Prostate gland (tissue), 2 donors: ENCODE measurements around the gene EXOC3.

Experiments
- POLR2AphosphoS5 ChIP-seq: sonication (generic); formaldehyde crosslinking; IDR thresholded peaks from one replicate; pipeline ENCODE4 v1.6.1; 2017; ENCODE audit warnings: antibody characterized with exemption
- TF ChIP-seq, protein P1 (sequence below), 4 experiments: fragments of 200-600 bp in 2 of 4; fragments of 450-650 bp in 2 of 4; sonication (generic) in 2 of 4; IDR thresholded peaks; 1 replicate in 3 of 4; 2 replicates in 1 of 4; pipeline ENCODE4 v1.5.1; 2016 to 2019; ENCODE audit warnings: antibody characterized with exemption in 4 of 4, mild to moderate bottlenecking in 2 of 4, moderate library complexity in 2 of 4

GRCh38 chr5:441996-442334, 1.0 kb upstream of the EXOC3 start:
- TF ChIP-seq, protein P1, sequence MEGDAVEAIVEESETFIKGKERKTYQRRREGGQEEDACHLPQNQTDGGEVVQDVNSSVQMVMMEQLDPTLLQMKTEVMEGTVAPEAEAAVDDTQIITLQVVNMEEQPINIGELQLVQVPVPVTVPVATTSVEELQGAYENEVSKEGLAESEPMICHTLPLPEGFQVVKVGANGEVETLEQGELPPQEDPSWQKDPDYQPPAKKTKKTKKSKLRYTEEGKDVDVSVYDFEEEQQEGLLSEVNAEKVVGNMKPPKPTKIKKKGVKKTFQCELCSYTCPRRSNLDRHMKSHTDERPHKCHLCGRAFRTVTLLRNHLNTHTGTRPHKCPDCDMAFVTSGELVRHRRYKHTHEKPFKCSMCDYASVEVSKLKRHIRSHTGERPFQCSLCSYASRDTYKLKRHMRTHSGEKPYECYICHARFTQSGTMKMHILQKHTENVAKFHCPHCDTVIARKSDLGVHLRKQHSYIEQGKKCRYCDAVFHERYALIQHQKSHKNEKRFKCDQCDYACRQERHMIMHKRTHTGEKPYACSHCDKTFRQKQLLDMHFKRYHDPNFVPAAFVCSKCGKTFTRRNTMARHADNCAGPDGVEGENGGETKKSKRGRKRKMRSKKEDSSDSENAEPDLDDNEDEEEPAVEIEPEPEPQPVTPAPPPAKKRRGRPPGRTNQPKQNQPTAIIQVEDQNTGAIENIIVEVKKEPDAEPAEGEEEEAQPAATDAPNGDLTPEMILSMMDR (IDR thresholded peaks at IDR 0.05) = no peak
- no peak for TF ChIP-seq POLR2AphosphoS5
